Left renal pelvis (tissue), 4 donors: Measurements from ENCODE around the gene LMNTD1. TPM values are rescaled to one million over a fixed set of nuclear protein-coding genes. Genes with fewer than 3 reads are reported as not detected.
"Not testable (repeated sequence)": the region's sequence is repeated elsewhere in the genome, so short reads cannot be mapped to it uniquely, and the experiment has no call there.

Experiments
- DNase-seq, 4 donors: peaks; one replicate each; pipeline ENCODE4 v3.0.0-alpha.2; 2013; ENCODE audit warnings: low read depth in 4 of 4, low spot score in 3 of 4
- polyA plus RNA-seq, 4 donors: library from polyadenylated mRNA; unstranded; fragments of 120-200 nt; gene quantifications; one replicate each; pipeline ENCODE4 v1.2.1, GENCODE V29; 2013; ENCODE audit not compliant: insufficient read length in 4 of 4

Gene LMNTD1
- polyA plus RNA-seq, 4 donors = not detected

DNA sequence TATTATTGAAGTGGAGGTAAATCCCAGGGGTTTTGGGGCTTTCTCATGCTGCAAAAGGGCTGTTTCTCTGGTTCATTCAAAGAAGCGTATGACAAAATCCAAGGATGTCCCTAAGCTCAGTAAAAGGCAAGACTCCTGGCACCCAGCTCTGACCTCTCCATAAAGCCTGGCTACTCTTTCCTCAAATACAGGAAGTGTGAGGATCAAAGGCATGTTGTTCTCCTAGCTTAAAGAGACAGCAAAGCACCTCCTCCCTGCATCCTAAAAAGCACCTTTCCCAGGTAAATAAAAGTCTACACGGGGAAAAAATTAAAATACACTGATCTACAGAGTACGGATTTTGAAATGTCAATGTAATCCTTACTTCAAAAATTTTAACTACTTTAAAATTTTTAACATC is 118.6 kb downstream of the LMNTD1 start:
- DNase-seq = no peak

DNA sequence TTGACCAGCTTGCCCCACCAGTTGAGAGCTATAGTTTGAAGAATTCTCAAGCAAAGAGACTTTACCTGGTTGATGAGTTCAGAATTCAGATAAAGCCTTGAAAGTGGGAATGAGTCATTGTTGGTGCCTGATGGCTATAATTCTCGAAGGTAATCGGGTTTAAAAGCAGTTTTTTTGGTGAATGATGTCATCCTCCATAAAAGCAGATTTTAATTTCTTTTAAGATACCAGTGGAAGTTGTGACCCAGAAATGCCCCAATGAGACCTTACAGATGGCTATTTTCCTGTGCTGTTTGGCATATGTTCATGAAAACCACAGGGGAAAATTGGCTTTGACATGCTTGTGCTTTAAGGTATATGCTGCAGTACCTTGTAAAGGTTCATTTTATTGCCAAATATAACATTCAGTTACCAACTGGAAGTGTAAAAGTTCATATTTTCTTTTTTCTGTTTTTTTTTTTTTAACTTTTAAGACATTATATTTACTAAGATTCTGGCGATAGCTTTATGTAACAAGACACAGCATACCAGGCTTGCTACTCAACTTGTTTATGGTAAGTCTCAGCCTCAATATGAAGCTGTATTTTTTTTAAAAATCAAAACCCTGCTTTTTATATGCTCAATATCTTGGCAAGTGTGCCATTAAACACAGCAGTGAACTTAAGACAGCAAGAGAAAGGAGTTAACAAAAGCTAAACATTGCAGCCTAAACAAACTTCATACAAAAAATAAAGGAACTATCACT is 119.3 kb downstream of the LMNTD1 start:
- DNase-seq = no peak

DNA sequence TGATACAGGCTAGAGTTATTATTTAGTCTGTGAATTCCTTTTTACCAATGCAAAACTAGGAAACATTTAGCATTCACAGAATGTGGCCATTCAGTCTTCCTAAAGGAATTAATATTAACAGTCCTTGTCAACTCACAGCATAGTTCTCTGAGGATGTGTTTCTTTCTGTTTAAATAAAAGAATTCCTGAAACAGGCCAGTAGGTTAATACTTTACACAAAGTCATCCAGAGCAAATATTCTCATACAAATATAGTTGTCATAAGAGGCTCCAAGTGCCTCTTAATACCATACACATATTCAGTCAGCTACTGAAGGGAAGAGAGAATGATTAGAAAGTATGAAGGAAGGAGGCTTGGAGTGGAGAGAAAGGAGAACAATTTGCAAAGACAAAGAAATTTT is 120.1 kb downstream of the LMNTD1 start:
- no peak for DNase-seq

DNA sequence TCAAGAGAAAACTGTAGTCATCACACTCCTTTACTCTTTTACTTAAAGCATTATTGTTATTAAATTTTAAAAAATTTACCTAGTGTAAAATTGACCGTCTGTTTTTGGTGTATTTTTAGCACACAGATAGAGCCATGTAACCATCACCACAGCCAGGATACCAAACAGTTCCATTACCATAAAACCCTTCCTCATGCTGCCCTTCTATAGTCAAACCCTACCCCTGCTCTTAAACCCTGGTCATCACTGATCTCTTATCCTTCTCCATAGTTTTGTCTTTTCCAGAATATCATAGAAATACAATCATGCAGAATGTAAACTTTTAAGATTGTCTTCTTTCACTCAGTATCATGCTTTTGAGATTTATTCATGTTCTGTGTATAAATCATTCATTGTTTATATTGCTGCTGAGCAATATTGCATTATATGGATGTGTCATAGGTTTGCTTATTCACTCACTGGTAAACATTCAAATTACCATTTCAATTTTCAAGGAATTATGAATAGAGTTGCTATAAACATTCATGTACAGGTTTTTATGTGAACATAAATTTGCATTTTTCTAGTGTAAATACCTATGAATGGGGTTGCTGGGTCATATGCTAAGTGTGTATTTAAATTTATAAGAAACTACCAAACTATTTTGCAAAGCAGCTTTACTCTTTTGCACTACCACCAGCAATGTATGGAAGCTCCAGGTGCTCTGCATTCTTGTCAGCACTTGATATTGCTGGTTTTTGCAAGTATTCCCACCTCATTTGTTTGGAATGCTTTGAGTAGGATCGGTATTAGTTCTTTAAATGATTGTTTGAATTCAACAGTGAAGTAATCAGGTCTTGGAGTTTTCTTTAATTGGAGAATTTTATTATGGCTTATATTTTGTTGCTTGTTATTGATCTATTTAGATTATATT is 125.5 kb downstream of the LMNTD1 start:
- DNase-seq = no peak

DNA sequence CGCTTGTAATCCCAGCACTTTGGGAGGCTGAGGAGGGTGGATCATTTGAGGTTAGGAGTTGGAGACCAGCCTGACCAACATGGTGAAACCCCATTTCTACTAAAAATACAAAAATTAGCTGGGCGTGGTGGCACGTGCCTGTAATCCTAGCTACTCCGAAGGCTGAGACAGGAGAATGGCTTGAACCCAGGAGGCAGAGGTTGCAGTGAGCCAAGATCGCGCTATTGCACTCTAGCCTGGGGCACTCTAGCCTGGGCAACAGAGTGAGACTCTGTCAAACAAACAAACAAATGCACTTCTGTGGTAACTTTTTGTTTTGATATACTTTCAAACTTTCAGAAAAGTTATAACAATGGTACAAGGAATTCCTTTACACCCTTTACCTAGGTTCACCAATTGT is 126.3 kb downstream of the LMNTD1 start:
- not testable (repeated sequence) for DNase-seq
